Kidney (tissue), 14 donors: Measurements from ENCODE around the gene GLB1L2. TPM values are rescaled to one million over a fixed set of nuclear protein-coding genes. Genes with fewer than 3 reads are reported as not detected.
A peak's percentile ranks its signal among the peaks of the same experiment; 100 is the strongest.

Source experiments
- DNase-seq, 5 donors: peaks; one replicate each; pipeline ENCODE4 v3.0.0-alpha.2; 2013 to 2020
- FAIRE-seq: peaks from 2 replicates; lab custom pipeline; 2012; peaks lifted over from hg19 to GRCh38; lab: Jason Lieb, UNC
- H3K27ac ChIP-seq, 2 donors: one replicate each; pipeline ENCODE4 v1.7.0; 2013; ENCODE audit warnings: low read depth in 2 of 2, low read length in 2 of 2, inconsistent platforms in 1 of 2
- H3K27me3 ChIP-seq: one replicate; pipeline ENCODE4 v1.7.1; 2013; ENCODE audit warnings: low read length, inconsistent platforms; ENCODE audit not compliant: control insufficient read depth, insufficient read depth
- H3K36me3 ChIP-seq, 3 donors: one replicate each; pipeline versions ENCODE4 v1.7.0 to v1.7.1; 2013; ENCODE audit warnings: low read length in 3 of 3, control low read depth in 1 of 3, inconsistent platforms in 1 of 3; ENCODE audit not compliant: insufficient read depth in 3 of 3, control insufficient read depth in 2 of 3
- H3K4me1 ChIP-seq, 3 donors: one replicate each; pipeline versions ENCODE4 v1.7.0 to v1.7.1; 2013; ENCODE audit warnings: low read length in 3 of 3, inconsistent platforms in 1 of 3, low read depth in 1 of 3; ENCODE audit not compliant: control insufficient read depth in 2 of 3, insufficient read depth in 2 of 3
- H3K4me3 ChIP-seq, 3 donors: one replicate each; pipeline versions ENCODE4 v1.7.0 to v1.8.1; 2013; ENCODE audit warnings: low read length in 3 of 3, control low read depth in 1 of 3, inconsistent platforms in 1 of 3
- H3K9ac ChIP-seq, 3 donors: one replicate each; pipeline versions ENCODE4 v1.7.0 to v1.7.1; 2013; ENCODE audit warnings: low read length in 3 of 3, control low read depth in 1 of 3, inconsistent platforms in 1 of 3
- H3K9me3 ChIP-seq, 3 donors: one replicate each; pipeline versions ENCODE4 v1.7.0 to v1.7.1; 2013; ENCODE audit warnings: low read length in 3 of 3, control low read depth in 1 of 3, inconsistent platforms in 1 of 3; ENCODE audit not compliant: control insufficient read depth in 2 of 3, insufficient read depth in 1 of 3
- intact Hi-C: fragments of 100-400 bp; cut with DNase I; formaldehyde crosslinking; loops from one replicate; pipeline ENCODE4 v1.11.1; 2022
- polyA plus RNA-seq: library from polyadenylated mRNA; stranded (reverse); fragments of 350-450 nt; fragmentation: Illumina TruSeq; extraction: RNeasy Lipid Tissue Mini Kit (QIAGEN cat#74804); gene quantifications from one replicate; pipeline ENCODE4 v1.2.3, GENCODE V29; 2014; ENCODE audit warnings: low read depth, low replicate concordance; ENCODE audit not compliant: insufficient read depth
- total RNA-seq: library from RNA; stranded (reverse); fragmentation: NEBNext Ultra II Directional; extraction: Animal tissue kit (Norgen Biotek cat#: 25700); gene quantifications from one replicate; pipeline ENCODE4 v1.2.1, GENCODE V29; 2021
- TF ChIP-seq, protein P1 (sequence below): IDR thresholded peaks from 3 replicates; pipeline ENCODE4 v1.5.1; 2012; ENCODE audit warnings: mild to moderate bottlenecking, moderate library complexity, borderline replicate concordance; ENCODE audit not compliant: insufficient read depth; ENCODE audit errors: extremely low read depth
- donor health status: control.
- donor health status: control.
- donor health status: control.
- donor health status: control.
- donor health status: control.
- donor health status: DM: yes; HTN: yes; CAD: no.
- donor health status: Normal renal cell carcinoma (clear cell type).

GLB1L2 gene
- total and polyA plus RNA-seq, 2 donors from 2014 or later = 10.0 to 26.1 TPM

- Histone ChIP-seq H3K36me3 (no peaks in the 10 kb centered on the region), H3K4me3 (no peak overlapping the region), H3K27ac (no peak overlapping the region), H3K27me3 (no peaks in the 10 kb centered on the region), H3K9ac (no peak overlapping the region), H3K4me1 (no peaks in the 10 kb centered on the region), H3K9me3 (no peaks in the 10 kb centered on the region)
- intact Hi-C loops = no loop called here
- TF ChIP-seq, protein P1, sequence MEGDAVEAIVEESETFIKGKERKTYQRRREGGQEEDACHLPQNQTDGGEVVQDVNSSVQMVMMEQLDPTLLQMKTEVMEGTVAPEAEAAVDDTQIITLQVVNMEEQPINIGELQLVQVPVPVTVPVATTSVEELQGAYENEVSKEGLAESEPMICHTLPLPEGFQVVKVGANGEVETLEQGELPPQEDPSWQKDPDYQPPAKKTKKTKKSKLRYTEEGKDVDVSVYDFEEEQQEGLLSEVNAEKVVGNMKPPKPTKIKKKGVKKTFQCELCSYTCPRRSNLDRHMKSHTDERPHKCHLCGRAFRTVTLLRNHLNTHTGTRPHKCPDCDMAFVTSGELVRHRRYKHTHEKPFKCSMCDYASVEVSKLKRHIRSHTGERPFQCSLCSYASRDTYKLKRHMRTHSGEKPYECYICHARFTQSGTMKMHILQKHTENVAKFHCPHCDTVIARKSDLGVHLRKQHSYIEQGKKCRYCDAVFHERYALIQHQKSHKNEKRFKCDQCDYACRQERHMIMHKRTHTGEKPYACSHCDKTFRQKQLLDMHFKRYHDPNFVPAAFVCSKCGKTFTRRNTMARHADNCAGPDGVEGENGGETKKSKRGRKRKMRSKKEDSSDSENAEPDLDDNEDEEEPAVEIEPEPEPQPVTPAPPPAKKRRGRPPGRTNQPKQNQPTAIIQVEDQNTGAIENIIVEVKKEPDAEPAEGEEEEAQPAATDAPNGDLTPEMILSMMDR = no peak
- DNase-seq = peak in 2 of 5 donors; percentile 19 to 58
- no peak for FAIRE-seq
Measured at GRCh38 chr11:134358856-134359490, 27.2 kb downstream of the GLB1L2 start.

- DNase-seq (peak in 1 of 5 donors; percentile 19), FAIRE-seq (no peak)
- Histone ChIP-seq H3K9me3 (no peaks in the 10 kb centered on the region), H3K27me3 (no peaks in the 10 kb centered on the region), H3K4me3 (no peak overlapping the region), H3K4me1 (no peaks in the 10 kb centered on the region), H3K27ac (no peak overlapping the region), H3K36me3 (no peaks in the 10 kb centered on the region), H3K9ac (no peak overlapping the region)
- intact Hi-C loops = no loop called here
- TF ChIP-seq, protein P1 = no peak
Measured at GRCh38 chr11:134359646-134360045, 27.9 kb downstream of the GLB1L2 start.

DNA sequence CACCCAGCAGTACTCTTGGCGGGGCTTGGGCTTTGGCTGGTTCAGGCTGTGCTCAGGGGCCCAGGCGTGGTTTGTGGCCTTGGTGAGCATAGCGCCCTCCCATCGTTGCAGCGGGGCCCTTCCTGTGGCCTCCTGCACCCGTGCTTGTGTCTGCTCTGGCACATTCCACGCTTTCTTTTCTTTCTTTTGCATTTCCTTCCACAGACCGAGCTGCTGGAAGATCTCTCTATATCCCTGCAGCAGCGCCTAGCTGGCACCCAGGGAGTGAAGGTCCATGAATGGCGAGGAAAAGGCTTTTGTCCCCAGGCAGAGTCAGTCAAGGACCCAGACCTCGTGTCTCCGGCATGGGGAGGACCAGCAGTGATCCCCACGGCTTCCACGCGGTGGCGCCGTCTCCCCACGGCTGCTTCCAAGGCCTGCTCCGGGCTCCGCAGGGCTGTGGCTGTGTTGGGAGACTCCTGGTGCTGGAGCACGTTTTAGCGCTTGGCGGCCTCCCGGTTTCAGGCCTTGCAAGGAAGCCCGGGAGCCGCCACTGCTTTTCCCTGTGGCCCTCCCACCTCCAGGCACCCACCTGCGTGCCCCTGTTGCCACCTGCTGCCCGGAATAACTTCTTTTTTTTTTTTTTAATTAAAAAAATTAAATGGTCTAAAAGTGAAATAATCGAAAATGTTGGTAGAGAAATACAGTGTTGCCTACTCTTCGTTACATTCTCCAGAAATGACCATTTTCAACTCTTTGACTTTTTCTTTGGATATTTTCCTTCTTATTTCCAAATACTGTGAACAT is 28.5 kb downstream of the GLB1L2 start:
- H3K9ac ChIP-seq = no peak overlapping the region

More for the DNA sequence above, 28.5 kb downstream of the GLB1L2 start:
- DNase-seq (peak; percentile 87 to 93 (median 91)), FAIRE-seq (no peak)
- Histone ChIP-seq H3K36me3 (no peaks in the 10 kb centered on the region), H3K9me3 (no peaks in the 10 kb centered on the region), H3K4me3 (no peak overlapping the region), H3K27ac (no peak overlapping the region), H3K4me1 (no peaks in the 10 kb centered on the region), H3K27me3 (no peaks in the 10 kb centered on the region)
- TF ChIP-seq, protein P1 = peak; percentile 85
- intact Hi-C loops = no loop called here
